ENCODE data around the gene GALNT12.

Gene GALNT12

DNA sequence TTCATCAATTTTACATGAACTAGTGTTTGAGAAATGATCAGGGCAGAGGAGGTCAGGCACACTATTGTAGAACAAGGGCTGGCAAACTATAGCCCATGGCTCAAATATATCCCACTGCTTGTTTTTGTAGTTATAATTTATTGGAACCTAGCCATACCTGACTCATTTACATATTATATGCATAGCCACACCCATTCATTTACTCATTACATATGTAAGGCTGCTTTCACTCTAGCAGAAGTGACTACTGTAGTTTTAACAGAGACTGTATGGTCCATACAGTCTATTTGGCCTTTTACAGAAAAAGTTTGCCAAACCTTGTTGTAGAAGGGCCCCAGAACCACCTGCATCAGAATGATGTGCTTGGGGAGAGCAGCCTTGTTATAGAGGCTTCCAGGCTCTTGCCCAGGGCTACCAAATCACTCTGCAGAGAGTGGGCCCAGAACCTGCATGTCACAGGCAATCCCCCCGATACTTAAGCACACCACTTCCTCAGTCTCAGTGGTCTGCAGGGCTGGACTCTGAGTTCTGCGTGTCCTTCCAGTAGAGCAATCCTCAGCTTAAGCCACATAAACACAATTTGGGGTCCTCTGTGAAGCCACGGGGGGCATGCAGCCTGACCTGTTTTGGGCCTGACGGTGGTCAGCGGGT, 17.9 kb upstream of the GALNT12 start:
- H3K4me3 ChIP-seq, result no peak overlapping the region
- no peak for DNase-seq (ENCODE audit: low spot score)
- no peak overlapping the region for H3K27ac ChIP-seq
- TF ChIP-seq, protein P1, sequence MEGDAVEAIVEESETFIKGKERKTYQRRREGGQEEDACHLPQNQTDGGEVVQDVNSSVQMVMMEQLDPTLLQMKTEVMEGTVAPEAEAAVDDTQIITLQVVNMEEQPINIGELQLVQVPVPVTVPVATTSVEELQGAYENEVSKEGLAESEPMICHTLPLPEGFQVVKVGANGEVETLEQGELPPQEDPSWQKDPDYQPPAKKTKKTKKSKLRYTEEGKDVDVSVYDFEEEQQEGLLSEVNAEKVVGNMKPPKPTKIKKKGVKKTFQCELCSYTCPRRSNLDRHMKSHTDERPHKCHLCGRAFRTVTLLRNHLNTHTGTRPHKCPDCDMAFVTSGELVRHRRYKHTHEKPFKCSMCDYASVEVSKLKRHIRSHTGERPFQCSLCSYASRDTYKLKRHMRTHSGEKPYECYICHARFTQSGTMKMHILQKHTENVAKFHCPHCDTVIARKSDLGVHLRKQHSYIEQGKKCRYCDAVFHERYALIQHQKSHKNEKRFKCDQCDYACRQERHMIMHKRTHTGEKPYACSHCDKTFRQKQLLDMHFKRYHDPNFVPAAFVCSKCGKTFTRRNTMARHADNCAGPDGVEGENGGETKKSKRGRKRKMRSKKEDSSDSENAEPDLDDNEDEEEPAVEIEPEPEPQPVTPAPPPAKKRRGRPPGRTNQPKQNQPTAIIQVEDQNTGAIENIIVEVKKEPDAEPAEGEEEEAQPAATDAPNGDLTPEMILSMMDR (IDR thresholded peaks at IDR 0.05), result no peak

- Histone ChIP-seq H3K27ac (peak overlapping the region in 1 of 2 donors; percentile 57), H3K4me3 (no peak overlapping the region)
- no peak for DNase-seq (ENCODE audit: low spot score)
- TF ChIP-seq, protein P1 (IDR thresholded peaks at IDR 0.05), result no peak
Measured at GRCh38 chr9:98790134-98790841, 17.2 kb upstream of the GALNT12 start.

DNA sequence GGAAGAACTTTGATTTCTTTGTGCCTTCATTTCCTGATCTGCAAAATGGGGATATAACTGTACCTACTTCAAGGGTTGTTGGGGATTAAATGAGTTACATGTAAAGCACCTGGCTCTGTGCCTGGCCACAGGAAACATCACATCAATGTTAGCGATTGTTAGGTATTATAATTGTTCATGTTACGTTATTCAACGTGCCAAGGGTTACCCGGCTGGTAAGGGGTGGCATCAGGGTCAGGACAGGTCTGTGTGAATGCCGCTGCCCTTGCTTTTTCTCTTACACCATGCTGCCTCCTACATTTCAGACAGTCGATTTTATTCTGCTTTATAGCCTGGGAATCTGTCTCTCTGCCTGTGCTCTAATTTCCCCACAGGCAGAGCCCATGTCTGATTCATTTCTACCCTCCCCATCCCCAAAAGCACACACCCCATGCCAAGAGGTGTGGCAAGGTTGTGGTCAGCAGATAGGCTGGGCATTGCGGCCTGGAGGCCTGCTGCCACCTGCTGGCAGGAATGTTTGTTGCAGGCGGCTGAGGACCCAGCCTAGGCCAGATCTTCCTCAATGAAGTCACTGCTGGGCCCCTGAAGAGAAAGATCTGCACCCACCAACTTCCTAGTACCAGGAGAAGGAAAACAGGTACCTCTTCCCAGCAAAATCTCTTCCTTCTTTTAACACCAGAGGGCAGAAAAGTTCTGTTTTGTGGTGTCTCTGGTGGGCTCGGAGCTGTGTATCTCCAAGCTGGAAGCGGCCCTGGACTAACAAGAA, 16.4 kb upstream of the GALNT12 start:
- Histone ChIP-seq H3K4me3 (no peak overlapping the region), H3K27ac (peak overlapping the region; percentile 14 to 57)
- TF ChIP-seq, protein P1 (IDR thresholded peaks at IDR 0.05), result peak; percentile 99
- peak; percentile 91 for DNase-seq (ENCODE audit: low spot score)

DNA sequence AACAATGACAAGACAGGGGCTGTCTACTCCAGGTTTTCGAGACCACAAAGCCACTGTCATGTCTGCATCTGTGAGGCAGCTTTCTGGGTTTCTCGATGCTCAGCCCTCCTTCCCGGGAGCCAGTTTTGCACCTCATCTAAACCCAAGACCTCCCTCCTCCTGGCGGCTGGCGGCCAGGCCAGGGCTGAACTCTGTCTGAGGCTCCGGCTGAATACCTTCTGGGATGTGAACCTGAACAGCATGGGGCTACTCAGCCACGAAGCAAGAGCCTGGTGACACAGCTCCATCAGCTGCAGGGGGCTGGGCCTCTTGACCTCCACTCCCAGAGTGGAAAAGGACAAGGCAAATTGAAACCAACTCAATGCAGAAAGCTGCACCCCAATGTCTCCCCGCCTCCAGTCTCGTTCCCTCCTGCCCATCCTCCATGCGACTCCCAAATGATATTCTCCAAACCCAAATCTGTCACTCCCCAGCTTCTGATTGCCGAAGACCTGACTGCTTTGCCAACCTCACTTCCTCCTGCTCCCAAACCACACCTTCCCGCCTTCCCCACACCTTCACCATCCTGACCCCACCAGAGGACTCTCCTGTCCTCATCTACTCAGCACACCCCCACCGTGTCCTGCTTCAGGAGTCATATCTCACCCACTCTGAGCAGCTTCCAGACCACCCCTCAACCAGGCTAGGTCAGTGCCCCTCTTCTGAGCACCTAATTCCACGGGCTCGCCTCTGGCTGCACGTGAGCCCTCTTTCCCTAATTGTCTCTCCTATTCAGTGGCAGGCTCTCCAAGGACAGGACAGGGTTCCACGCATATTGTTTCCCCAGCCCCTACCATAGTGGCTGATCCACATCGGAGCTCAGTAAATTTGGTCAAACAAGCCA, 15.6 kb upstream of the GALNT12 start:
- TF ChIP-seq, protein P1 (IDR thresholded peaks at IDR 0.05), result no peak
- Histone ChIP-seq H3K27ac (peak overlapping the region; percentile 14 to 55), H3K4me3 (no peak overlapping the region)
- DNase-seq (ENCODE audit: low spot score), result peak; percentile 68

DNA sequence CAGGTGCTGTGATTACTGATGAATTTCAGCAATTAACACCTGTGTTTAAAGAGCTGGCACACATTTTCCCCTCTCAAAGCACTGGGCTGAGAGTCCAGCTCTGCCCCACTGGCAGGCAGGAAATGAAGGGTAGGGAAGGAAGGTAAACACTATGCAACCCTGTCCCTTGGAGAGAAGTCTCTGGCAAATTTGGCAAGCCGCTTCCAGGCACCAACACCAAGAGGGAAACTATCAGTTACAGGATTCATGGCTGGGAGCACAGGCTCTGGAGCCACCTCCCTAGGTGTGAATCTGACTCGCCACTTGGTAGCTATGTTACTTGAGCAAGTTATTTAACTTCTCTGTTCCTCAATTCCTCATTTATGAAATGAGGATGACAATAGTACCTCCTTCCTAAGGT, 14.4 kb upstream of the GALNT12 start:
- Histone ChIP-seq H3K27ac (no peak overlapping the region), H3K4me3 (no peak overlapping the region)
- TF ChIP-seq, protein P1 (IDR thresholded peaks at IDR 0.05), result no peak
- DNase-seq (ENCODE audit: low spot score), result no peak

DNA sequence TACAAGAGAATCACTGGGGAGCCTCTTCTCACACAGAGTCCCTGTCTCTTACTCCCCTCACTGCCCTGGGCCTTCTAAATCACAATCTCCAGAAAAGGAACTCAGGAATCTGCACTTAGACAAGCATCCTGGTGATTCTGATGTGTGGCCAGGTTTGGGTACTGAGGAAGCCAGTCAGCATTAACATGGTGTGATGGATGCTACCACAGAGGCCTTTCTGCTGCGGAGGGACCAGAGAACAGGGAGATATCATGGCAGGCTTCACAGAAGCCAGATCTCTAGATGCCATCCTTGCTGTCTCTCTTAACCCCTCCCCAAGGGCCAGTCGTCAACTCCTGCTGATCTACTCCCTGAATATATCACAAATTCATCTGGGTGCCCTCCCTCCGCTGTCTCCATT, 12.7 kb upstream of the GALNT12 start:
- Histone ChIP-seq H3K4me3 (peak overlapping the region; percentile 94), H3K27ac (no peak overlapping the region)
- DNase-seq (ENCODE audit: low spot score), result peak; percentile 65

More for the DNA sequence above, 12.7 kb upstream of the GALNT12 start:
- TF ChIP-seq, protein P1 (IDR thresholded peaks at IDR 0.05), result no peak

All from coronary artery (tissue), 2 donors.